H1 (cell line): Measurements from ENCODE around the gene ARHGAP26. TPM values are rescaled to one million over a fixed set of nuclear protein-coding genes. Genes with fewer than 3 reads are reported as not detected.

Source experiments
- CREB1 ChIP-seq: IDR thresholded peaks from 2 replicates; pipeline ENCODE4 v1.6.1; 2012; ENCODE audit warnings: inconsistent platforms
- EP300 ChIP-seq, 2 experiments: IDR thresholded peaks; 1 replicate in 1 of 2; 2 replicates in 1 of 2; pipeline ENCODE4 v1.6.1; 2011 to 2012; ENCODE audit warnings: low read depth in 2 of 2, low read length in 2 of 2, mild to moderate bottlenecking in 2 of 2, borderline replicate concordance in 1 of 2, inconsistent platforms in 1 of 2, moderate library complexity in 1 of 2
- EZH2 ChIP-seq: fragments of 200-600 bp; sonication (generic); IDR thresholded peaks from 2 replicates; pipeline ENCODE4 v1.7.1; 2012; ENCODE audit warnings: low read depth, mild to moderate bottlenecking, moderate library complexity, low read length, inconsistent platforms; ENCODE audit not compliant: severe bottlenecking
- FOSL1 ChIP-seq: IDR thresholded peaks from 2 replicates; pipeline ENCODE4 v1.6.1; 2011; ENCODE audit warnings: mild to moderate bottlenecking, low read depth, low read length, moderate library complexity; ENCODE audit not compliant: insufficient read depth
- GABPA ChIP-seq: IDR thresholded peaks from 2 replicates; pipeline ENCODE4 v1.6.1; 2011; ENCODE audit warnings: mild to moderate bottlenecking, low read length, moderate library complexity, borderline replicate concordance; ENCODE audit not compliant: insufficient read depth
- PHF8 ChIP-seq: fragments of 200-600 bp; sonication (generic); conservative IDR thresholded peaks from 2 replicates; pipeline ENCODE4 v1.7.1; 2012; ENCODE audit warnings: low read depth, mild to moderate bottlenecking, inconsistent platforms, low read length, moderate library complexity
- SAP30 ChIP-seq: fragments of 300-600 bp; sonication (generic); IDR thresholded peaks from 2 replicates; pipeline ENCODE4 v1.7.1; 2012; ENCODE audit warnings: low read length, moderate library complexity, mild to moderate bottlenecking, inconsistent platforms; ENCODE audit not compliant: insufficient read depth, insufficient replicate concordance
- SP2 ChIP-seq: IDR thresholded peaks from 2 replicates; pipeline ENCODE4 v1.6.1; 2012; ENCODE audit warnings: mild to moderate bottlenecking, low read length, inconsistent platforms
- TCF12 ChIP-seq: IDR thresholded peaks from 2 replicates; pipeline ENCODE4 v1.6.1; 2011; ENCODE audit warnings: low read depth, mild to moderate bottlenecking, low read length
- polyA plus RNA-seq, 7 experiments: library from polyadenylated mRNA; depleted of rRNA in 3 of 7; stranded (reverse) in 5 of 7; unstranded in 2 of 7; fragments of >200 nt in 5 of 7; fragments of 200-250 nt in 2 of 7; gene quantifications; 1 replicate in 5 of 7; 2 replicates in 1 of 7; 4 replicates in 1 of 7; pipeline versions ENCODE4 v1.2.1 to v1.2.3, GENCODE V29; 2011 to 2013; ENCODE audit warnings: missing spikeins in 2 of 7, mixed read lengths in 2 of 7
- total RNA-seq: library from RNA; stranded (reverse); fragmentation: NEBNext Ultra II Directional; extraction: Animal tissue kit (Norgen Biotek cat#: 25700); gene quantifications from 2 replicates; pipeline ENCODE4 v1.2.1, GENCODE V29; 2021

The ARHGAP26 gene
- total and polyA plus RNA-seq, 2 of the 8 experiments (the other 6 are each of a cell fraction or from before 2014, with no cell fraction given) = 7.1 to 24.8 TPM

GRCh38 chr5:143156572-143156971, 386.4 kb downstream of the ARHGAP26 start (continued):
- TF ChIP-seq PHF8 (no peak), SP2 (no peak), TCF12 (no peak), FOSL1 (no peak), CREB1 (no peak), EP300 (IDR thresholded peaks at IDR 0.05; ENCODE audit: borderline replicate concordance in 1 of 2, low read depth in 2 of 2, low read length in 2 of 2) (no peak), GABPA (no peak), SAP30 (no peak), EZH2 (no peak)
